GM18505 (cell line): ENCODE data around the gene NDUFA11.

Experiments
- ATAC-seq: cut with Tn5 transposase; IDR thresholded peaks from one replicate; pipeline ENCODE4 v1.9.1; 2021; ENCODE audit not compliant: unreplicated experiment
- POLR2A ChIP-seq: IDR thresholded peaks from 4 replicates; pipeline ENCODE4 v1.6.1; 2011; ENCODE audit warnings: borderline replicate concordance; ENCODE audit not compliant: insufficient read depth, insufficient read length; ENCODE audit errors: extremely low read depth

Gene NDUFA11

DNA sequence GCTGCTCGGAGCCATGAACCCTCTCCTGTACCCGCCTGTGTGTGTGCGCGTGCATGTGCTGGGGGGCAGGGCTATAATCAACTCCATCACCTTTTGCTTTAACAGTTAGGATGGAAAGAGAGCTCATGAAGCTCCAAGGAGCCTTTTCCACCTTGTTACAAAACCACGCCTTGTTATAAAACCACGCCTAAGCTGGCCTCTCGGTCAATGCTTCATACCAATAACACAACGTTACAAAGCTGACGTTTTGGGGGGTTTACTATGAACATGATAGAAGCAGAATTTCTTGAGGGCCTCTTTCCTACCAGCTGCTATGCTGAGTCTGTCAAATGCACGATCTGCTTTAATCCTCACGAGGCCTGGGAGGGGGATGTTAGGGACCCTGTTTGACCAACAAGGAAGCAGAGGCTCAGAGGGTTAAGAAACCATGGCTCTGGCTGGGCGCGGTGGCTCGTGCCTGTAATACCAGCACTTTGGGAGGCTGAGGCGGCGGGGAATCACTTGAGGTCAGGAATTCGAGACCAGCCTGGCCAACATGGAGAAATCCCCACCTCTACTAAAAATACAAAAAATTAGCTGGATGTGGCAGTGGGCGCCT lies 22.3 kb upstream of the NDUFA11 start:
- ATAC-seq, result no peak
- no peak for TF ChIP-seq POLR2A

DNA sequence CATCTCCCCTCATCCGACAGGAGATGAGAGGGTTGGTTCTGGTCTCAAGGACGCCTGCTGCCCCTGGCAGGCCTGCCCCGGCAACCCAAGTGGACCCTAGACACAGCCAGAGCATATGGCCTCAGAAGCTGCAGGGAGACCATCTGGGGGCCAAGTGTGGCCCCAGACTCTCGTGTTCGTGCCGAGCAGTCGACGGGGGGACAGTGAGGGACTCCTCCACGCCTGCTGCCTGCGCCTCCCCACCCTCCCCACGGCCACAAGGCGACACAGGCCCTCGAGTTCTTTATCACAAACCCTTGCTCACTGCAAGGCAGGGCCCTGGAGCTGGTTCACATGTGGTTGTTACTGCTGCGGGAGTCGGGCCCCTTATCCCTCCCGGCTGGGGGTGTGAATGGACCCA lies 19.8 kb upstream of the NDUFA11 start:
- ATAC-seq, result no peak
- no peak for TF ChIP-seq POLR2A

DNA sequence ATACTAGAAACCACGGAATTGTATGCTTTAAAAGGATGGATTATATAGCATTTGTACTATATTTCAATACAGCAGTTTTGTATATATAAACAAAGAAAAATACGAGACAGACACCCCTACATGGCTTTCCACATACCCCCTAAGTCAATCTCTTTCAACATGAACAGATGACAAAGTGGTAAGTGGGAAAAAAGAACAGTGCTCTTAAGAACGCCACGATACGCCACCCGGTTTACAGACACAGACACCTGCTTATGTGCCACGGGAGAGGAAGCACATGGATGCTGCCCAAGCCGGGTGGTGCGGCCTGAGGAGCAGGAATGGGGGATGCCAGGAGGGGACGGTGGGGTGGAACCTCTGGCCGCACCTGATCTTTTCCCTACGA lies 18.6 kb upstream of the NDUFA11 start:
- no peak for TF ChIP-seq POLR2A
- no peak for ATAC-seq

- no peak for TF ChIP-seq POLR2A
- ATAC-seq, result no peak
These were observed 18.0 kb upstream of the NDUFA11 start for GRCh38 chr19:5921516-5922160.

- ATAC-seq, result no peak
- no peak for TF ChIP-seq POLR2A
These were observed 15.0 kb upstream of the NDUFA11 start for GRCh38 chr19:5918463-5919079.

DNA sequence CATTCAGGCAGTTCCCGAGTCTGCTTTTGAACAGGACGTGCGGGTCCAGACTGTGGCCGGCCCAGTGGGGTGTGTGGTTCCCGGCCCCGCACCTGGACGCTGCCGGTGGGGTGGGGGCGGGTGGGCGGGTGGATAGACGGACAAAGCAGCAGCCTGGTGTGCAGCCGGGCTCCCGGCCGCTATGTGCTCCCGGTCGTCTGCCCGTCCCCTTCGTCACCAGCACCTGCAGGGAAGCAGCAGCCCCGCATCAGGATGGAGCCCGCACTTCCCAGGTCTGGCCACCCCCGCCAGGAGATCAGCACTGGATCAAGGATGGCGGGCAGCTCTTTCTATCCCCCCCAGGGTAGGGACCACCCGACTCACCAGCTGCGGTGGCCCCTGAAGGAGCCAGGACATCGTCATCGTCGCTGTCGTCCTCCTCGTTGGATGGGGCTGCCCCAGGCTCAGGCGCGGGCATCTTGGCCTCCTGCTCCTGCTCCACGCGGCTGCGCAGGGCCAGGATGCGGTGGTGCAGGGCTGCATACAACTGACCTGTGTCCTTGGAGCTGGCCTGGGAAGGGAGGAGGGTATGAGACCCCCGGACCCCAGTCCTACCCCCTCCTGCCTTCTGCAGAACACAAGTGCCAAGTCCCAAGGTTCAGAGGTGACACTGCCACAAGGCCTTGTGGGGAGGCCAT lies 14.0 kb upstream of the NDUFA11 start:
- TF ChIP-seq POLR2A, result no peak
- no peak for ATAC-seq

DNA sequence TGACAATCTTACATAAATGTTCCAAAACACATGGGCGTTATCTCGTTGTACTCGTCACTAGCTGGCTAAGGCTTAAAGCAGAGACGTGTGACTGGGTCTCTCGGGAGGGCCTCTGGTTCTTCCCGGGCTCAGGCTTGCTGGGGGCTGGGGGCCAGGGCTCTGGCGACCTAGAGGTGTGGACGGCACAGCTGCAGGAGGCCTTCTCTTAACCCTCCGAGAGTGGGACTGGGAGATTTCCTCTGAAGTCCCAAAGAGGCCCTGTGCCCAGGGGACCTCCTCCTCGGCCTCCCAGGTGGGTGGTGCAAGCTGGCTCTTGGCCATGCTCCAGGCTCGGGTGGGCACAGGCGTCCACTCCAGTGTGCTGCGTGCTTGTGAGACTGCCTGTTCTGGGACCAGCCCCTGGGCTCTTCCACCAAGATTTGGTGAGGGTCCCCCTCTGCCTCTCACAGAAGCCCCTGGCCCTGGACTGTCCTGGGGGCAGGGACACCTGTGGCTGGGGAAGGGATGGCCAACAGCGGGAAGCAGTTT lies 12.7 kb upstream of the NDUFA11 start:
- TF ChIP-seq POLR2A, result peak; percentile 22
- no peak for ATAC-seq

DNA sequence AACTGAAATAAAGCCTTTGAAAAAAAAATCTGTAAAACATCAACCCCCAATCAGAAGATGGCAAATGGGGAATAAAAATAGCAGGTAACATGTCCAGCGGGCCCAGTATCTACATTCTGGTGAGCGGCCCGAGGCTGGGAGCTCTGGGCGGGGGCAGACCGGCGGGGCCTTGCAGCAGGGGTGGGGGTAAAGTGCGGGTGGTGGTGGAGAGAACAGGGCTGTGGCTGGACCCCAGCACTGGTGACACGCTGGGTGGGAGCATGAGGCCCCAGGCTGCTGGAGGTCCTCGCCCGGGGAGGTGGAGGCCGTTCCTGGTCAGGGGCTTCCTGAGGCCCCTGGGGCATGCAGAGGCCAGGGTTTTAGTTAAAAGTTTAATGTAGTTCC lies 12.2 kb upstream of the NDUFA11 start:
- no peak for TF ChIP-seq POLR2A
- no peak for ATAC-seq

- no peak for TF ChIP-seq POLR2A
- ATAC-seq, result no peak
These were observed 11.6 kb upstream of the NDUFA11 start for GRCh38 chr19:5914946-5915781.

- TF ChIP-seq POLR2A, result no peak
- ATAC-seq, result no peak
These were observed 10.8 kb upstream of the NDUFA11 start for GRCh38 chr19:5914358-5914774.

GRCh38 chr19:5913739-5914357 lies 10.3 kb upstream of the NDUFA11 start, which contains the start of gene CAPS:
Gene CAPS, plus strand, starts transcription at chr19:5914254. Its CDS starts 153 bp downstream, at chr19:5914407.
- no peak for TF ChIP-seq POLR2A
- no peak for ATAC-seq

DNA sequence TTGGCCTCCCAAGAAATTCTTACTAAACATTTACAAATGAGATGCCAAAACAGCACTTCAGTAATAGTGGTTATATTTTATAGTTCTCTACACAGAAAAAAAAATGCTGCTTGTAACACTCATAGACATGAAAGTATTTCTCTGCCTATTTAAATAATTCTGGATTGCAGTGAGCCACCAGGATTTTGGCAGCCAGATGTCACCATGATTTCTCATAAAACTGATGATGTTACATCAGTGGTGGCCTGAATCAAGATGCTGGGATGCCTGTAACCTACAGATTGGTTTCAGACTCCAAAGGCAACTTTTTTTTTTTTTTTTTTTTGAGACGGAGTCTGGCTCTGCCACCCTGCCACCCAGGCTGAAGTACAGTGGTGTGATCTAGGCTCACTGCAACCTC lies 7.8 kb upstream of the NDUFA11 start:
- TF ChIP-seq POLR2A, result no peak
- ATAC-seq, result no peak

DNA sequence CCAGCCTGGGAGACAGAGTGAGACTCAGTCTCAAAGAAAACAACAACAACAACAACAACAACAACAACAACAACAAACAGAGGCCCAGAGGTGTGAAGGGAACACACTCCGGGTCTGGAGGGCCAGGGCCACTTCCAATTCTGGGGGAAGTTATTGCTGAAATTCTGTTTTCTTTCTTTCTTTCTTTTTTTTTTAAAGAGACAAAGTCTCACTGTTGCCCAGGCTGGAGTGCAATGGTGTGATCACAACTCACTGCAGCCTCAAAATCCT lies 7.0 kb upstream of the NDUFA11 start:
- ATAC-seq, result no peak

GRCh38 chr19:5908773-5909442 lies 5.3 kb upstream of the NDUFA11 start:
- no peak for ATAC-seq
- no peak for TF ChIP-seq POLR2A

More for the DNA sequence above, 7.0 kb upstream of the NDUFA11 start:
- no peak for TF ChIP-seq POLR2A
